Panc1 (cell line): ENCODE data around the gene FMO3. TPM values are rescaled to one million over a fixed set of nuclear protein-coding genes. Genes with fewer than 3 reads are reported as not detected.

Experiments used
- ATAC-seq: fragments of 200-7000 bp; cut with Tn5 transposase; 2 replicates; pipeline ENCODE4 v1.9.1; 2020; ENCODE audit warnings: mild to moderate bottlenecking, moderate library complexity
- BruUV-seq: library from RNA; stranded (reverse); fragments of 400-500 nt; replicated peaks from 2 replicates; lab custom pipeline; 2021; lab: Mats Ljungman, UMichigan
- CTCF ChIA-PET: fragments of 300-600 bp; sonication (Branson Sonifier 250); formaldehyde crosslinking; loops from one replicate; lab custom pipeline; 2022; ENCODE audit warnings: antibody characterized with exemption; lab: Charles Lee
- POLR2A ChIA-PET: fragments of 300-600 bp; sonication (Branson Sonifier 250); formaldehyde crosslinking; loops from one replicate; lab custom pipeline; 2022; ENCODE audit warnings: antibody characterized with exemption; lab: Charles Lee
- DNase-seq: peaks from one replicate; pipeline ENCODE4 v3.0.0-alpha.2; 2010; ENCODE audit warnings: low read depth, low spot score
- H3K27ac ChIP-seq: 2 replicates; pipeline ENCODE4 v1.5.1; 2011; ENCODE audit warnings: mild to moderate bottlenecking, low read length, inconsistent platforms
- H3K27me3 ChIP-seq: fragments of 200-500 bp; sonication (Bioruptor generic); 2 replicates; pipeline ENCODE4 v1.6.0; 2014; ENCODE audit warnings: low read length, inconsistent platforms; ENCODE audit not compliant: control insufficient read depth, insufficient read depth
- H3K36me3 ChIP-seq: fragments of 200-500 bp; sonication (Bioruptor generic); 2 replicates; pipeline ENCODE4 v1.5.1; 2014; ENCODE audit warnings: inconsistent platforms, mild to moderate bottlenecking, low read length, moderate library complexity; ENCODE audit not compliant: control insufficient read depth, insufficient read depth
- H3K4me1 ChIP-seq: 2 replicates; pipeline ENCODE4 v1.5.1; 2011; ENCODE audit warnings: inconsistent platforms, mild to moderate bottlenecking, low read length, moderate library complexity; ENCODE audit not compliant: control insufficient read depth, insufficient read depth
- H3K4me3 ChIP-seq, 2 experiments: 2 replicates each; pipeline ENCODE4 v1.5.1; 2011 to 2012; ENCODE audit warnings: low read depth in 2 of 2, low read length in 2 of 2, mild to moderate bottlenecking in 2 of 2, inconsistent platforms in 1 of 2, moderate library complexity in 1 of 2
- H3K9me3 ChIP-seq: fragments of 200-500 bp; sonication (Bioruptor generic); 2 replicates; pipeline ENCODE4 v1.5.1; 2014; ENCODE audit warnings: low read depth, mild to moderate bottlenecking, inconsistent platforms, low read length, moderate library complexity; ENCODE audit not compliant: control insufficient read depth, insufficient read depth
- CTCF ChIP-seq: fragments of 450-650 bp; IDR thresholded peaks from 2 replicates; pipeline ENCODE4 v1.5.1; 2017; ENCODE audit warnings: mild to moderate bottlenecking
- POLR2AphosphoS5 ChIP-seq: IDR thresholded peaks from 2 replicates; pipeline ENCODE4 v1.6.1; 2012; ENCODE audit warnings: mild to moderate bottlenecking, low read depth, low read length, moderate library complexity
- REST ChIP-seq, 2 experiments: IDR thresholded peaks; 2 replicates each; pipeline ENCODE4 v1.6.1; 2011 to 2012; ENCODE audit warnings: low read depth in 2 of 2, control low read depth in 1 of 2, low read length in 1 of 2, mild to moderate bottlenecking in 1 of 2, moderate library complexity in 1 of 2; ENCODE audit not compliant: insufficient read depth in 1 of 2
- SIN3A ChIP-seq: IDR thresholded peaks from 2 replicates; pipeline ENCODE4 v1.6.1; 2012; ENCODE audit warnings: low read depth, mild to moderate bottlenecking, low read length, moderate library complexity, borderline replicate concordance; ENCODE audit not compliant: insufficient read depth
- TCF7L2 ChIP-seq: IDR thresholded peaks from 2 replicates; pipeline ENCODE4 v1.6.1; 2011; ENCODE audit warnings: mild to moderate bottlenecking, low read depth, low read length, inconsistent platforms
- in situ Hi-C: cut with HindIII; loops from 2 replicates; pipeline ENCODE4 v1.10.0; 2016; ENCODE audit warnings: low sequenced_read_pairs, low pct_unique_long_range_greater_than_20kb
- intact Hi-C: fragments of 100-400 bp; cut with micrococcal nuclease; formaldehyde crosslinking; loops from one replicate; pipeline ENCODE4 v1.10.0; 2022; ENCODE audit not compliant: unreplicated experiment
- microRNA-seq: library from miRNA; unstranded; fragments of <30 nt; microRNA quantifications from one replicate; pipeline ENCODE4 v1.1.0, GENCODE V29; 2020; ENCODE audit not compliant: unreplicated experiment
- total RNA-seq: library from RNA; stranded (reverse); gene quantifications from one replicate; pipeline ENCODE4 v1.2.1, GENCODE V29; 2021; ENCODE audit not compliant: unreplicated experiment

The FMO3 gene
- total RNA-seq, 1 experiment from 2014 or later: not detected

DNA sequence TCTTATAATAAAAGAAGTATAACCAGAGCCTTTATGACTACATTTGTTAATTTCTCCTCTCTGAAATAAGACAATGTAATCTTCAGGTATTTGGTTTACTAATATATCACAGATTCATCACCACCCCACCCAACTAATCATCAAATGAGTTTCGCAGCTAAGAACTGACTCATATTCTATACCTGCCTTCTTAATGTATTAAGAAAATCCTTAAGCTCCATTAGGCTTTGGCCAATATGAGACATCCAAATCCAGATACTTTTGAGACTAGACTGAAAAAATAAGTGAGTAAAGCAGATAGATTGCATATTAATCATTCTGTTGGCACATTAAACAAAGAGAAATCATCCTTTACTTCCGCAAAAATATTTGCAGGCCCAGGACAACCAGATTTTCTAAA is 75.7 kb downstream of the FMO3 start:
- H3K4me3 ChIP-seq: no peak overlapping the region
- no peaks in the 10 kb centered on the region for H3K27me3 ChIP-seq
- no peak for TF ChIP-seq SIN3A
- no peak for TF ChIP-seq CTCF
- TF ChIP-seq TCF7L2: no peak
- TF ChIP-seq POLR2AphosphoS5: no peak
- TF ChIP-seq REST (IDR thresholded peaks at IDR 0.05; ENCODE audit: insufficient read depth in 1 of 2, low read depth in 2 of 2, low read length in 1 of 2): no peak

More for the DNA sequence above, 75.7 kb downstream of the FMO3 start:
- intact Hi-C loops: no loop called here
- Histone ChIP-seq H3K36me3 (no peaks in the 10 kb centered on the region), H3K4me1 (no peaks in the 10 kb centered on the region), H3K27ac (no peak overlapping the region), H3K9me3 (no peaks in the 10 kb centered on the region)
- POLR2A ChIA-PET: no interaction called here
- CTCF ChIA-PET: no interaction called here
- no peak for DNase-seq
- ATAC-seq: no peak
- in situ Hi-C loops: no loop called here
- no TSS peak for BruUV-seq

Small RNAs within 50 kb of the gene (microRNA-seq; reads per million reads assigned to microRNA genes)
- gene MIR1295A (not detected), gene MIR1295B (not detected)

Other genes with a start within 250 kb of the FMO3 start
- gene MROH9, start 155.4 kb upstream of the FMO3 start, total RNA-seq: not detected
- 0.08 TPM for gene FMO2, start 94.4 kb downstream of the FMO3 start, total RNA-seq
- gene FMO1, start 157.6 kb downstream of the FMO3 start, total RNA-seq: not detected
- 0.33 TPM for gene FMO4, start 223.3 kb downstream of the FMO3 start, total RNA-seq